Mesodermal cell (in vitro differentiated cells): ENCODE results near the gene TTC7B.
A peak's percentile ranks its signal among the peaks of the same experiment; 100 is the strongest.

ENCODE experiments used
- H3K27ac ChIP-seq: 2 replicates; pipeline ENCODE4 v1.7.0; 2013; ENCODE audit warnings: mild to moderate bottlenecking, low read depth, low read length, moderate library complexity; ENCODE audit not compliant: severe bottlenecking
- H3K36me3 ChIP-seq: 2 replicates; pipeline ENCODE4 v1.7.1; 2013; ENCODE audit warnings: mild to moderate bottlenecking, low read length, moderate library complexity; ENCODE audit not compliant: control insufficient read depth, insufficient read depth
- H3K4me1 ChIP-seq: one replicate; pipeline ENCODE4 v1.7.1; 2013; ENCODE audit warnings: mild to moderate bottlenecking, low read length; ENCODE audit not compliant: insufficient read depth, control insufficient read depth, poor library complexity, severe bottlenecking
- H3K4me3 ChIP-seq: 2 replicates; pipeline ENCODE4 v1.7.0; 2013; ENCODE audit warnings: low read length, control low read depth, mild to moderate bottlenecking; ENCODE audit not compliant: insufficient read depth, poor library complexity, severe bottlenecking; ENCODE audit errors: extremely low read depth
- H3K9me3 ChIP-seq: 2 replicates; pipeline ENCODE4 v1.7.1; 2013; ENCODE audit warnings: mild to moderate bottlenecking, low read length, moderate library complexity; ENCODE audit not compliant: control insufficient read depth
- WGBS, 2 experiments: methylation state at CpG; one replicate each; pipeline ENCODE4 v1.1.5; 2013; ENCODE audit warnings: missing lambda C conversion rate in 2 of 2; ENCODE audit not compliant: insufficient coverage in 2 of 2; 5-methylcytosine and 5-hydroxymethylcytosine counted together

Gene TTC7B

DNA sequence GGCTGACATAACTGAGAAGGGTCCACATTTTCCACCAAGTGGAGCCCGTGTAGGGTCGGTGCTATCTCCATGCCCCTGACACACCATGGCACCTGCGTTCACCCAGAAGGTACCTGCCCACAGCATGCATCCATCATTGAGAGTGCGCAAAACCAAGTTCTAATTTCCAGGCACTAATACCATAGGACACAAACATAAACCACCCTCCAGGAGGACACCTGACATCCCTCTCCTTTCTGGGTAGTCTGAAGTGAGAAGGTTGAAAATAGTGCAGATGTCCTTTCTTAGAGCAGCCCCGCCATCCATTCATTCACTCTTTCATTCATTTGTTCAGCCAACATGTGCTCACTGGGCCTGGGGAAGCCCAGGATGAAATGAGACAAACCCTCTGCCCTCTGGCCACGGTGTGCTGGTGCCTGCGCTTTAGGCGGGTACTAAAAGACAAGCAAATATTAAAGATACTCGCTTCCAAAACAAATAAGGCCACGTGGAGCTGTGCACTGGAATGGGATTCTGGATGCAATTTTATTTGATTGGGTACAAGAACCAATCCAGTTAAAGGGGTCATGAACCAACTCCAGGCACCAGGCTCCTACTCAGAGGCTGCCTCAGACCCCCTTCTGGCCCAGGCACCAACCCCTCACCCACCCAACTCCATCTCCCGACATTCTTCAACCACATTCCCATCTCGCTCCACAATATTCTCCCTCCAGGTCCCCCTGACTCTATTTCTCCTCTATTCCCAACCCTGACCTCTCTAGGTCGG lies 1.2 kb downstream of the TTC7B start:
- Histone ChIP-seq H3K4me3 (peak overlapping the region; percentile 66), H3K27ac (no peak overlapping the region), H3K9me3 (no peaks in the 10 kb centered on the region), H3K4me1 (peaks cover 2% of the 10 kb centered on the region), H3K36me3 (no peaks in the 10 kb centered on the region)
- WGBS, 2 experiments = 84 to 86% methylated on average over 10 to 11 of the region's 13 CpGs

GRCh38 chr14:90813442-90813841 lies 2.8 kb downstream of the TTC7B start:
- no peaks in the 10 kb centered on the region for H3K36me3 ChIP-seq
- H3K4me3 ChIP-seq = no peak overlapping the region
- peaks cover 2% of the 10 kb centered on the region for H3K4me1 ChIP-seq
- H3K27ac ChIP-seq = no peak overlapping the region
- no peaks in the 10 kb centered on the region for H3K9me3 ChIP-seq
- WGBS, 2 experiments = 95% methylated on average over 2 to 3 of the region's 5 CpGs

GRCh38 chr14:90812109-90812508 lies 4.1 kb downstream of the TTC7B start:
- 94 to 100% methylated on average over 4 to 5 of the region's 5 CpGs for WGBS, 2 experiments
- Histone ChIP-seq H3K36me3 (no peaks in the 10 kb centered on the region), H3K4me1 (peaks cover 7% of the 10 kb centered on the region), H3K4me3 (no peak overlapping the region), H3K9me3 (no peaks in the 10 kb centered on the region), H3K27ac (no peak overlapping the region)

GRCh38 chr14:90811641-90812040 lies 4.6 kb downstream of the TTC7B start:
- 94 to 97% methylated on average over 7 to 10 of the region's 10 CpGs for WGBS, 2 experiments
- Histone ChIP-seq H3K27ac (no peak overlapping the region), H3K4me3 (no peak overlapping the region)

DNA sequence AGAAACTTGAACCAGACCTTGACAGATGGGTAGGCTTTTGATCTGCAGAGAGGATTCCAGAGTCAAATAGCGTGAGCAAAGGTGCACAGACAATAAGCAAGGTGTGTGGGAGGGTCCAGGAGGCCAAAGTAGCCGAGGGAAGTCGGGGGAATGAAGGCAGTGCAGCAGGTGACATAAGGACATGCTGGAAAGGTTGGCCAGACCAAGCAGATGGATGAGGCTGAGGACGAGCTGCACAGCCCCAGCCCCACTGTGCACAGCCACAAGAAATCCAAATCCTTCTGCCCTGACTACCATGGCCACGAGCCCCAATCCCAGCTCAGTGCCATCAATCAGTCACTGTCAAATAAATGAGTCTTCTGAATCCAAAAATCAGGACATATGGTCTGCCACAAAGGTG lies 5.4 kb downstream of the TTC7B start:
- no peak overlapping the region for H3K4me3 ChIP-seq
- no peak overlapping the region for H3K27ac ChIP-seq
- 87 to 98% methylated on average over 5 of the region's 5 CpGs for WGBS, 2 experiments
- H3K36me3 ChIP-seq = no peaks in the 10 kb centered on the region
- no peaks in the 10 kb centered on the region for H3K9me3 ChIP-seq
- H3K4me1 ChIP-seq = peaks cover 13% of the 10 kb centered on the region

More at GRCh38 chr14:90811641-90812040, 4.6 kb downstream of the TTC7B start:
- H3K4me1 ChIP-seq = peaks cover 7% of the 10 kb centered on the region
- no peaks in the 10 kb centered on the region for H3K9me3 ChIP-seq
- H3K36me3 ChIP-seq = no peaks in the 10 kb centered on the region

GRCh38 chr14:90809530-90810312 lies 6.5 kb downstream of the TTC7B start:
- H3K4me1 ChIP-seq = peaks cover 20% of the 10 kb centered on the region
- H3K36me3 ChIP-seq = no peaks in the 10 kb centered on the region
- 97 to 100% methylated on average over 1 to 5 of the region's 7 CpGs for WGBS, 2 experiments
- H3K9me3 ChIP-seq = no peaks in the 10 kb centered on the region
- no peak overlapping the region for H3K27ac ChIP-seq
- H3K4me3 ChIP-seq = no peak overlapping the region

GRCh38 chr14:90808759-90809529 lies 7.3 kb downstream of the TTC7B start:
- WGBS, 2 experiments = 91 to 92% methylated on average over 13 to 14 of the region's 15 CpGs
- H3K4me1 ChIP-seq = peaks cover 26% of the 10 kb centered on the region

DNA sequence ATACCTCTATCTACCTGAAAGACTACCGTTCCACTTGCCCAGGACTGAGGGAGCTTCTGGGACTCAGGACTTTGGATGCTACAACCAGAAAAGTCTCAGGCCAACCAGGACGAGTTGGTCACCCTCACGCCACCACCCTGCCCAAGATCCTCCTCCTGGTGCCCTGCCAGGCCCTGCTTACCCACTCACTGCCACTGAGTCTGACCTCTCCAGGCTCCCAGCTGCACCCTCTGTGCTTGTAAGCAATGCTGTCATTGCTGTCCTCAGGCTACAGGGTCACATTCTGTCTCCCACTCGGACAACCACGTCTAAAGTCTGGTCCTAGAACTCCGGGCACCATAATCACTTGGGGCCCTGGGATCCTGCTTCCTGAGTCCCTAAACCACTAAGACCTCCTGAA lies 9.2 kb downstream of the TTC7B start:
- no peaks in the 10 kb centered on the region for H3K9me3 ChIP-seq
- peaks cover 36% of the 10 kb centered on the region for H3K4me1 ChIP-seq
- H3K27ac ChIP-seq = no peak overlapping the region
- 94 to 96% methylated on average over 6 of the region's 6 CpGs for WGBS, 2 experiments
- H3K36me3 ChIP-seq = no peaks in the 10 kb centered on the region
- H3K4me3 ChIP-seq = no peak overlapping the region

More at GRCh38 chr14:90808759-90809529, 7.3 kb downstream of the TTC7B start:
- H3K36me3 ChIP-seq = no peaks in the 10 kb centered on the region
- no peak overlapping the region for H3K4me3 ChIP-seq
- H3K27ac ChIP-seq = no peak overlapping the region
- no peaks in the 10 kb centered on the region for H3K9me3 ChIP-seq

DNA sequence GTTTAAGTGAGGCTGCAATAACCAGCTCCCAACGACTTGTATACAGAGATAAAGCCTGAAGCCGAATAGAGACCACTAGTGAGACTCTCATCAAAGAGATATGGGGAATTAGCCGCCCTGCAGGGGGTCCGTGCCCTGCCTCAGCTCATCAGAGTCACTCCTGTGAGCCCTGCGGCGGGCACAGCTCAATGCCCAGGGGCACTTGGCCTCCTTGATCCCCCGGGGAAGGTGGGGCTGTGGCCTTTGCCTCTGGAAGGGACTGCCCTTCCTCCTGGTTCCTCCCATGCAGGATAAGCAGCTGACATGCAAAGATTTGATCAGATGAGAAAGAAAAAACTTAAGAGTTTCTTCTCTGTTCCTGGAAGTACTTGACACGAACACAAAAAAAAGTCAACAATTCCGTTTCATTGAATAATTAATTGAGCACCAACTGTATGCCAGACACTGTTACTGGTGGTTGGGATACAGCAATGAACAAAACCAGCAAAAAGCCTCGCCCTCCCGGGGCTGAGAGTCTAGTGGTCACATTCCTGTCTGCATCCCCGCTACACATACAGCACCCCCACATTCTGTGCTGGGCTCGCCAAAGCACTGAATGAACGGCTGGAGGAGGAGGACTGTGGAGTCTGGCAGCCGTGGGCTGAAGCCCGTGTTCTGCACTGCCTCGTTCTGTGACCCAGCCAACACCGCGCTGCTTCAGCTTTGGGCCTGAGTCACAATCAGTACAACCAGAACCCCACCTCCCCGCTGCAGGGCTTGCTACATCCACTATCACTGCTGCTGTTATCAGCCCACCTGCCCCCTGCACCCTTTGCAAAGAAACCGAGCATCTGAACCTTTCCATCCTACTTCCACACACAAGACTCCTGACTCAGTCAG lies 10.3 kb downstream of the TTC7B start:
- no peak overlapping the region for H3K4me3 ChIP-seq
- H3K9me3 ChIP-seq = no peaks in the 10 kb centered on the region
- H3K27ac ChIP-seq = no peak overlapping the region
- 84 to 89% methylated on average over 12 to 18 of the region's 21 CpGs for WGBS, 2 experiments
- H3K36me3 ChIP-seq = no peaks in the 10 kb centered on the region
- peaks cover 43% of the 10 kb centered on the region for H3K4me1 ChIP-seq

GRCh38 chr14:90805084-90805391 lies 11.2 kb downstream of the TTC7B start:
- 92 to 93% methylated on average over 13 of the region's 13 CpGs for WGBS, 2 experiments
- H3K36me3 ChIP-seq = no peaks in the 10 kb centered on the region
- no peaks in the 10 kb centered on the region for H3K9me3 ChIP-seq
- peaks cover 43% of the 10 kb centered on the region for H3K4me1 ChIP-seq
- no peak overlapping the region for H3K4me3 ChIP-seq
- no peak overlapping the region for H3K27ac ChIP-seq
